PC-3 (cell line): ENCODE data around the gene PGAP2.

ENCODE experiments used
- EZH2 ChIP-seq: fragments of 300-600 bp; sonication (generic); IDR thresholded peaks from one replicate; pipeline ENCODE4 v1.6.1; 2017; ENCODE audit warnings: antibody characterized with exemption, mild to moderate bottlenecking, low read length; ENCODE audit not compliant: unreplicated experiment
- TF ChIP-seq, protein P1 (sequence below): fragments of 300-600 bp; sonication (generic); conservative IDR thresholded peaks from 2 replicates; pipeline ENCODE4 v1.5.1; 2017; ENCODE audit warnings: antibody characterized with exemption, low read depth, mild to moderate bottlenecking, low read length

GRCh38 chr11:3835751-3836150 lies 27.4 kb downstream of the PGAP2 start:
- TF ChIP-seq, protein P1, sequence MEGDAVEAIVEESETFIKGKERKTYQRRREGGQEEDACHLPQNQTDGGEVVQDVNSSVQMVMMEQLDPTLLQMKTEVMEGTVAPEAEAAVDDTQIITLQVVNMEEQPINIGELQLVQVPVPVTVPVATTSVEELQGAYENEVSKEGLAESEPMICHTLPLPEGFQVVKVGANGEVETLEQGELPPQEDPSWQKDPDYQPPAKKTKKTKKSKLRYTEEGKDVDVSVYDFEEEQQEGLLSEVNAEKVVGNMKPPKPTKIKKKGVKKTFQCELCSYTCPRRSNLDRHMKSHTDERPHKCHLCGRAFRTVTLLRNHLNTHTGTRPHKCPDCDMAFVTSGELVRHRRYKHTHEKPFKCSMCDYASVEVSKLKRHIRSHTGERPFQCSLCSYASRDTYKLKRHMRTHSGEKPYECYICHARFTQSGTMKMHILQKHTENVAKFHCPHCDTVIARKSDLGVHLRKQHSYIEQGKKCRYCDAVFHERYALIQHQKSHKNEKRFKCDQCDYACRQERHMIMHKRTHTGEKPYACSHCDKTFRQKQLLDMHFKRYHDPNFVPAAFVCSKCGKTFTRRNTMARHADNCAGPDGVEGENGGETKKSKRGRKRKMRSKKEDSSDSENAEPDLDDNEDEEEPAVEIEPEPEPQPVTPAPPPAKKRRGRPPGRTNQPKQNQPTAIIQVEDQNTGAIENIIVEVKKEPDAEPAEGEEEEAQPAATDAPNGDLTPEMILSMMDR = no peak
- TF ChIP-seq EZH2 = no peak
